ENCODE data around the gene CSK.

CSK gene

GRCh38 chr15:74844319-74845207 is 62.7 kb downstream of the CSK start:
- DNase-seq: no peak

GRCh38 chr15:74845208-74845568 is 63.3 kb downstream of the CSK start:
- peak; percentile 20 to 60 for DNase-seq

- peak in 1 of 2 donors; percentile 37 for DNase-seq
These were observed 63.7 kb downstream of the CSK start for GRCh38 chr15:74845581-74845980.

GRCh38 chr15:74847432-74847831 is 65.6 kb downstream of the CSK start:
- DNase-seq: no peak

- DNase-seq: no peak
These were observed 68.5 kb downstream of the CSK start for GRCh38 chr15:74850393-74850792.

- no peak for DNase-seq
These were observed 70.1 kb downstream of the CSK start for GRCh38 chr15:74851960-74852359.
